EH (cell line): Measurements from ENCODE around the gene GNG13.
"Not testable (repeated sequence)": the region's sequence is repeated elsewhere in the genome, so short reads cannot be mapped to it uniquely, and the experiment has no call there.

ENCODE experiments used
- DNase-seq: peaks from one replicate; pipeline ENCODE4 v3.0.0-alpha.2; 2015; ENCODE audit warnings: low read depth

The GNG13 gene, protein sequence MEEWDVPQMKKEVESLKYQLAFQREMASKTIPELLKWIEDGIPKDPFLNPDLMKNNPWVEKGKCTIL

GRCh38 chr16:799948-800833 lies at the start of gene GNG13:
Gene GNG13 (minus strand): TSS chr16:800734. CDS start chr16:799077, 1,657 bp downstream.
- no peak for DNase-seq

GRCh38 chr16:848510-849253 lies 48.1 kb upstream of the GNG13 start:
- no peak for DNase-seq

GRCh38 chr16:847681-848445 lies 47.3 kb upstream of the GNG13 start:
- DNase-seq: no peak

GRCh38 chr16:847151-847550 lies 46.6 kb upstream of the GNG13 start:
- DNase-seq: no peak

DNA sequence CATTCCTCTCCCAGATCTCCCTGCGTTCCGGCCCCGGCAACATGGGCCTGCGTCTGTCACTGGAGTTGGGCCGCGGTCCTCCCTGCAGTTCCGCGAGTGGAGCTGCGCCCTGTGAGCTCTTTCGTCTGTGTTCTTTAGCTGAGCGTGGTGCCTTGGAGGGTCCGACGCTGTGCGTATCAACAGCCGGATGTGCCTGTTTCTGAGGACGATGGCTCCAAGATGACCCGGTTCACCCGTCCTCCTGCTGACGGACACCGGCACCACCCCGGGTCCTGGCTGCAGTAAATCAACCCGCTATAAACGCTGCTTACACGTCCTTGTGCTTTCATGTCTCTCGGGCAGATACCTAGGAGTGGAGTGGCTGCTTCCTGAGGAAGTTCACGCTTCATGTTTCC lies 44.8 kb upstream of the GNG13 start:
- no peak for DNase-seq

GRCh38 chr16:844638-845350 lies 44.3 kb upstream of the GNG13 start:
- no peak for DNase-seq

GRCh38 chr16:843771-844170 lies 43.2 kb upstream of the GNG13 start:
- DNase-seq: no peak

- DNase-seq: no peak
Measured at GRCh38 chr16:842711-843560, 42.4 kb upstream of the GNG13 start.

GRCh38 chr16:842061-842476 lies 41.5 kb upstream of the GNG13 start:
- DNase-seq: no peak

- DNase-seq: no peak
Measured at GRCh38 chr16:841455-842060, 41.0 kb upstream of the GNG13 start.

DNA sequence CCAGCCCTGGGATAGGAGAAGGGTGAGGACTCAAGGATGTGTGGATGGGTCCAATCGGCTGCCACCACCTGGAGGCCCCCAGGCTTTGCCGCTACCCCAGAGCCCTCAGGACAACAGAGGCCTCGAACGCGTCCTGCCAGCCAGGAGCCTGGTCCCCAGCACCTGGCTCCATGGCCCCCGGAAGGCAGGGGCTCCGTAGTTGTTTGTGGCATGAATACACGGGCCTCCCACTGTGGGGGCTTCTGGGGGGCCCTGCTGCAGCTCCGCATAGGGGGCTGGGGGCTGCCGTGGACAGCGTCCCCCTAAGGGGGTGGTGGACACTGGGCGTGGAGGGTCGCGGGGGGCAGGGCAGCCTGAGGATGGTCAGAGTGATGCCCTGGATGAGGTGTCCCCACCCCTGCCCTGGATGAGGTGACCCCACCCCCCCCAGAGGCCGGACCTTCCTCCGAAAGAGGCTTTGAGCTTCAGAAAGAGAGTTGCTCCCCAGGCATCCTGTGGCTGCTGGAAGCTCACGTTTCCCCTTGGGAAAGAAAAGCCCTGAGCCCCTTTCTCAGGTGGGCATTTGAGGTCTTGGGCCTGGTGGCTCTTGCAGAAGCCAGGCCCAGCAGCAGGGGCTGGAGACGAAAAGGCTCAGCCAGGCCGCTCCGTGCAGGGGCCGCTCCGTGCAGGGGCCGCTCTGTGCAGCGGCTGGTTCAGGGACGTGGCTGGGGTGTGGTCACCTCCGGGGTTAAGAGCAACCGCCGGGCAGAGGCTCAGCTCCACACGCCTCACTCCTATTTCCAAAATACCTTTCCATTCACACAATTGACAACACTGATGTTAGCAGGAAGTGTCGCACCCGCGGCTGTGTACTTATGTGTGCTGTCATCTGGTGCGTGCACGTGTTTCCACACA lies 40.3 kb upstream of the GNG13 start:
- no peak for DNase-seq

DNA sequence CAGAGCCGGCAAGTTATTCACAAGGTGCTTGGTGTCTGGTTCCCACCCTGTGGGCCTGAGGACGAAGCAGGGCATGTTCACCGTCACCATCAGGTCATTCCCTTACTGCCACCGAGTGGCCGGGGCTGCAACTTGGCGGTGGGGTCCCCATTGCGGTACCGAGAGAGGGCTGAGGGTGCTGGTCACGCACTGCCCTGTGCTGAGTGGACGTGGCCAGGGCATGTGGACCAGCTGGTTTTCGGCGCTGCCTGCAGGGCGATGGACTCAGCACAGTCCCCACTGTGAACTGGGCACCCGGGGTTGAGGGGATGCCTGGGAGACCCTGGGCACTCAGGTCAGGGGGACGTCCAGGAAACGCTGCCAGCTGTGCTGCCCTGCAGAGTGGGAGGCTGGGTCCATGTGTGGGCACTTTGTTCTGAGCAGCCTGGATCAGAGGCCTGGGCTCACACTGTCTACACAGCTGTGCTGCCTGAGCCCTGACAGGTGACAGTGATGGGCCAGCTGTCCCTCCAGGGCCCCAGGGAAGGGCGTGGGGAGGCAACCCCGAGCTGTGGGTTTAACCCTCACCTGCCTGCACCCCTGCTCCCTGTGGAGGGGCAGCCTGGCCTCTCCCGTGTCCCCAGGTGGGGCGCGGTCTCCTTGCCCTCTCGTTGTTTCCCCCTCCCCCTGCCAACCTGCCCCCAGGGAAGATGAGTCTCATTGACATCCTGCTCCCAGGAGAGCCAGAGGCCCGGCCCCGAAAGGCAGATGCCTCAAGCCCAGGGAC lies 39.3 kb upstream of the GNG13 start:
- no peak for DNase-seq

DNA sequence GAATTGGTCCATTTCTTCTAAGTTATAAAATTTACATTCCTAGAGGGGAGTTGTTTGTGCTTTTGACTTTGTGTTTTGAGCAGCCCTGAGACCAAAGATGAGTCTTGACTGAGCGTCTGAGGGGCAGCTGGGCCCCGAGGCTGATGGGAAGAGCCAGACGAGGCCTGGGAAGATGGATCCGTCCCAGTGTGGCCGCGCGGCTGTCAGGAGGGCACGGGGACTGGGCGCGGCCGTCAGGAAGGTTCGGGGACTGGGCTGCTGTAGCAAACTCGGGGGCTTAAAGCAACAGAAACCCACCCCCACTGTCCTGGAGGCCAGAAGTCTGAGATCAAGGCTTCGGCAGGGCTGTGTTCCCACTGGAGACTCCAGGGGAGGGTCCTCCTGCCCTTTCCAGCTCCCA lies 38.2 kb upstream of the GNG13 start:
- no peak for DNase-seq

DNA sequence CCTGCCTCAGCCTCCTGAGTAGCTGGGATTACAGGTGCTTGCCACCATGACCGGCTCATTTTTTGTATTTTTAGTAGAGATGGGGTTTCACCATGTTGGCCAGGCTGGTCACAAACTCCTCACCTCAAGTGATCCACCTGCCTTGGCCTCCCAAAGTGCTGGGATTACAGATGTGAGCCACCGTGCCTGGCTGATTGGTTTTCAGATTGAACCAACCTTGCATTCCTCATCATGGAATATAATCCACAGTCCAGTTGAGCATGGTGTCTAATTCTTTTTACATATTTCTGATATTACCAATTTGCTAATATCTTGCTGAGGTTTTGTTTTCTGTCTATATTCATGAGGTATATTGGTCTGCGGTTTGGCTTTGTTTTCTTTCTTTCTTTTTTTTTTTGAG lies 36.3 kb upstream of the GNG13 start:
- DNase-seq: not testable (repeated sequence)

DNA sequence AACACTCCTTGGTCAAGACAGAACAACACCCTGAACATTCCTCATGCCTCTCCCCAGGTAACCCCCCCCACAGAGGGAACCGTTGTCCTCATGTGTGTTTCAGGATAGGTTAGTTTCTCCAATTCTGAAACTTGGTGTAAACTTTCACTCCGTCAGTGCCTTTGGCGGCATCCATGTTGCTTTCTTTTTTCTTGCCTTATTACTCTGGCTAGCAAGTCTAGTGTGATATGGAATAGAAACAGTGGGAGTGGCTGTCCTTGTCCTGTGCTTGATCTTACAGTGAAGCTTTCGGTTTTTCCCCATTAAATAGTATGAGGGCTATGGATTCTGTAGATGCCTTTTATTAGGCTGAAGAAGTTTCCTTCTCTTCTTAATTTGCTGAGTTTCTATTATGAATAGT lies 35.7 kb upstream of the GNG13 start:
- no peak for DNase-seq

- DNase-seq: no peak
Measured at GRCh38 chr16:835373-835772, 34.8 kb upstream of the GNG13 start.

DNA sequence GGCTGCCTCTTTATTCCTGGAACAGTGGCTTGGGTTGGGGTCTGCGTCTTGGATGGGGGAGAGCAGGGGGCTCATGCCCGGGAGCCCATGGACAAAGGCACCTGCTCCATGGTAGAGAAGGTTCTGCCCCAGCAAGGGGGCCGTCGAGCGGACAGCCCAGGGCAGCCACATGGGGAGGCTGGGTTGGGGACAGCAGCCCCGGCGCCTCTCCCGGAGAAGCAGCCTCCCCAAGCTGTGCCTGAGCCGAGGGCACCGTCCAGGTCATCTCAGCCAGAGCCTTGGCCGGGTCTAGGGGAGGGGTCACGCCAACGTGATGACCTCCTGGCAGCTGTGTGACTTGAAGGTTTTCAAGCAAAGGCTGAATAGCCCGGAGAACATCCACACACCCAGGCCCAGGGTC lies 32.9 kb upstream of the GNG13 start:
- no peak for DNase-seq

DNA sequence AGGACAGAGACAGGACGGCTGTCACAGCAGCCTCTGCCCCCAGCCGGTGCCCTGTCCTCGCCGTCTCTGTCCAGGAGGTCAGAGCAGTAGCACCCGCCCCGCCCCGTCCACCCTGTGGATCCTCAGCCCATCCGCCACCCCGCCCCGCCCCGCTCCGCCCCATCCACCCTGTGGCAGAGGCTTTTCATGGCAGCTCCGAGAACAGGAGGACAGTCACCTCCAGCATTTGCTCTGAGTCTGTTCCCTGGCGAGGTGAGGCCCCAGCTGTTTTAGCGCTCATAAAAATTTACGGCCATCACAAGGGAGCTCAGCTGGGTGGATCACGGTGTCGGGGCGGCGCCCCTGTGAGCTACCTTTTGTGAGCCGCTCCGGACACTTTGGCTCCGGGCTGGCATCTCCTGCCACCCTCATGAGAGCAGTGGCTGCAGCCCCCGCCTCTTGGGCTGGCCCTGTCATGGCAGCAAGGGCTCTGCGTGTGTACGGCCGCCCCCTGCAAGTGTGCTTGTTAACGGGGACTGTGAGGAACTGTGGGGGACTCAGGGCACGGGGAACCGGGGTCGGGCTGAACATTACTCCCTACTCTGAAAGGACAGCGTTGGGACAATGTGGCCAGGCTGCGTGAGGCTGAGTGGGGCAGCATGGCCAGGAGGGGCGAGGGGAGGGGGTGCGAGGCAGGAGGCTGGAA lies 32.3 kb upstream of the GNG13 start:
- no peak for DNase-seq
